Activated CD4-positive, alpha-beta T cell treated with anti-CD3 and anti-CD28 coated beads, Interleukin-2, amount 10 ng/mL, durations not matched to agents 7 days and 5 days (primary cell): Measurements from ENCODE around the gene PFDN2. TPM values are rescaled to one million over a fixed set of nuclear protein-coding genes. Genes with fewer than 3 reads are reported as not detected.
"Not testable (repeated sequence)": the region's sequence is repeated elsewhere in the genome, so short reads cannot be mapped to it uniquely, and the experiment has no call there.

ENCODE experiments used
- CTCF ChIA-PET: fragments of 350-600 bp; sonication (Branson Sonifier 250); formaldehyde crosslinking; loops from one replicate; lab custom pipeline; 2021; ENCODE audit warnings: antibody characterized with exemption; lab: Charles Lee
- POLR2A ChIA-PET: fragments of 350-600 bp; sonication (Branson Sonifier 250); formaldehyde crosslinking; loops from one replicate; lab custom pipeline; 2021; ENCODE audit warnings: antibody characterized with exemption; lab: Charles Lee
- DNase-seq: peaks from one replicate; pipeline ENCODE4 v3.0.0-alpha.2; 2020
- H3K27ac Mint-ChIP-seq: one replicate; pipeline ENCODE4 v1.8.0; 2021; ENCODE audit warnings: mild to moderate bottlenecking, moderate library complexity, mixed read lengths
- H3K27me3 Mint-ChIP-seq: one replicate; pipeline ENCODE4 v1.8.0; 2021; ENCODE audit warnings: mixed read lengths
- H3K36me3 Mint-ChIP-seq: one replicate; pipeline ENCODE4 v1.8.0; 2021; ENCODE audit warnings: low read depth, mixed read lengths
- H3K4me1 Mint-ChIP-seq: one replicate; pipeline ENCODE4 v1.8.0; 2021; ENCODE audit warnings: mixed read lengths
- H3K4me3 Mint-ChIP-seq: one replicate; pipeline ENCODE4 v1.8.0; 2021; ENCODE audit warnings: mild to moderate bottlenecking, moderate library complexity, mixed read lengths
- H3K9me3 Mint-ChIP-seq: one replicate; pipeline ENCODE4 v1.8.0; 2021; ENCODE audit warnings: mixed read lengths
- total RNA-seq, 2 experiments: library from RNA; stranded (reverse); gene quantifications; one replicate each; pipeline ENCODE4 v1.2.3, GENCODE V29; 2021

Gene PFDN2
- total RNA-seq, 2 experiments from 2014 or later, result 46.0 to 56.0 TPM

DNA sequence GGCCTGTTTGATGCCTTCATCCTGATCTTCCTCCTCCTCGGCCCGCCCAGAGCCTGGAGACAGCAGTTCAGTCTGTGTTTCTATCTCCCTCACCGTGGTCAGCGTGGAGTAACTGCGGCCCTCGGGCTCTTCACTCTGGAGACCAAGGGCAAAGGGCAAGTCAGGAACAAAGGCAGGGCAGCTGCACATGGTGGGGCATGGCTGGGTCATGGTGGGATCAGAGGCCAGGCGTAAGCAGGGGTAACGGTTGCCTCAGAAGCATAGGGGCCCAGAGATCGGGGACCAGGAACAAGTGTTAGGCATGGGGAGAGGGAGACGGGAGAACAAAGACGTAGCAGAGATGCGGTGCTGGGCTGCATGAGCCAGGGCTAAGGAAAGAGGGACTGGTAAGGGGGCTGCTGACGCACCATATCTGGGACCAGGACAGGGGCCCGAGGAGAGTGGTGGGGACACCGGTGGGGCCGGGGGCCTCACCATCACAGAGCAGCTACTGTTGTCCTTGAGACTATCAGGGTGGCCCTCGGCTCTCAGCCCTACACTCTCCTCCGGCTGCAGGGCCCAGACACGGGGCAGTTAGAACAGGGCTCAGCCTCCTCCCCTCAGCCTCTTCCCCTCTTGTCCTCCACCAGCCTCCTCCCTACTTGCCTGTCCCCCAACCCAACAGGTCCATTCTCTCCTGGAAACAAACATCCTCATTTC lies 44.9 kb downstream of the PFDN2 start:
- Mint-ChIP-seq H3K36me3 (peaks cover 18% of the 10 kb centered on the region), H3K27ac (peak overlapping the region; percentile 57), H3K27me3 (no peaks in the 10 kb centered on the region), H3K4me3 (no peak overlapping the region), H3K4me1 (peaks cover 43% of the 10 kb centered on the region), H3K9me3 (no peaks in the 10 kb centered on the region)
- DNase-seq, result no peak
- CTCF ChIA-PET, result interaction anchor here (1.0 to 13.5 kb wide), 6 partner anchors 12 to 93 kb away, joined by 3 to 185 read pairs (median 4); partner anchors contain the start of genes KLHDC9 and NECTIN4
- POLR2A ChIA-PET, result no interaction called here

DNA sequence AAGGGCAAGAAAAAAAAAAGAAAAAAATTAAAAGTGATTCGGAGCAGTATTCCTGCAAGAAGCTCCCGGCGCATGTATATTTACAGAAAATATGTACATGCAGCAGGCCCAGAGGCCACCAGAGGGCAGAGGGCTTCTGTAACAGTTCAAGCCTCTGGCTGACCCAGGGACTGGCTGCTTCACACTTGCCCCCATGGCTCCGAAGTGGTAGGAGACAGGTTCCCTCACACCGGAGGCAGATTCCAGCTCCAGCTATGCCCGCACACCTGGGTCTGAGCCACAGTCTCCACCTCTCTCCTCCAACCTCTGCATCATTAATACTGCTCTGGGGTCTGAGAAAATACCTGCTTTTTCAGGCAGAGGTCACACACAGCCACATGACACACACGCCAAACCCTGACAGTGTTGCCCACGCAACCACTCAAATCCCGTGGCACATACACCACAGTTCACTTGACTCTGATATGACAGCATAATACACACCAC lies 45.9 kb downstream of the PFDN2 start:
- DNase-seq, result peak; percentile 63
- Mint-ChIP-seq H3K9me3 (no peaks in the 10 kb centered on the region), H3K4me3 (no peak overlapping the region), H3K36me3 (peaks cover 25% of the 10 kb centered on the region), H3K4me1 (peaks cover 51% of the 10 kb centered on the region), H3K27me3 (no peaks in the 10 kb centered on the region), H3K27ac (peak overlapping the region; percentile 43)
- CTCF ChIA-PET, result interaction anchor here (0.6 to 13.5 kb wide), 13 partner anchors 11 to 98 kb away, joined by 3 to 185 read pairs (median 4); partner anchors contain the start of genes KLHDC9, NECTIN4, NIT1 and PFDN2
- POLR2A ChIA-PET, result interaction anchor here (1.1 kb wide), 1 partner anchor 25 kb away, joined by 3 read pairs; no protein-coding TSS in a partner anchor

DNA sequence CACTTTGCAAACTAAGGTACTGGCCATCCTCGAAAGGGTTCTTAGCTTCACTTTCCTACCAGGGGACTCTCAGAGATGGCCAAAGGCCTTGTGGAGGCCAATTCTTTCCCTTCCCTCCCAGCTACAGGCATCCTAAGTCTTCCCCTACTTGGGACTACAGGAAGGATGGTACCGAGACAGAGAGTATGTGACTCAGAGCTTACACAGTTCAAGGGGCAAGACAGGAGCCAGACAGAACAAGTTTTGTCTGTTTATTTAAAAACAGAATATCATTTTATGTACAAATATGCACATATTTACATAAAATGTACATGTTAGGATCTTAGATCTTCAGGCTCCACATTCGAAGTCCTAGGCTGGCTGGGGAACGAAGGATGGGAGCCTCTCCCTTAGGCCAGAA lies 47.1 kb downstream of the PFDN2 start:
- H3K27me3 Mint-ChIP-seq, result no peaks in the 10 kb centered on the region
- H3K27ac Mint-ChIP-seq, result peak overlapping the region; percentile 99
- POLR2A ChIA-PET, result interaction anchor here (0.6 to 2.2 kb wide), 4 partner anchors 24 to 68 kb away, joined by 3 to 6 read pairs (median 4); partner anchors contain the start of gene USF1
- CTCF ChIA-PET, result interaction anchor here (0.6 to 13.5 kb wide), 10 partner anchors 8 to 119 kb away, joined by 4 to 185 read pairs (median 6); partner anchors contain the start of genes KLHDC9, NECTIN4, PPOX and USF1
- H3K4me3 Mint-ChIP-seq, result no peak overlapping the region
- no peak for DNase-seq
- H3K4me1 Mint-ChIP-seq, result peaks cover 55% of the 10 kb centered on the region
- no peaks in the 10 kb centered on the region for H3K9me3 Mint-ChIP-seq
- H3K36me3 Mint-ChIP-seq, result peaks cover 32% of the 10 kb centered on the region

DNA sequence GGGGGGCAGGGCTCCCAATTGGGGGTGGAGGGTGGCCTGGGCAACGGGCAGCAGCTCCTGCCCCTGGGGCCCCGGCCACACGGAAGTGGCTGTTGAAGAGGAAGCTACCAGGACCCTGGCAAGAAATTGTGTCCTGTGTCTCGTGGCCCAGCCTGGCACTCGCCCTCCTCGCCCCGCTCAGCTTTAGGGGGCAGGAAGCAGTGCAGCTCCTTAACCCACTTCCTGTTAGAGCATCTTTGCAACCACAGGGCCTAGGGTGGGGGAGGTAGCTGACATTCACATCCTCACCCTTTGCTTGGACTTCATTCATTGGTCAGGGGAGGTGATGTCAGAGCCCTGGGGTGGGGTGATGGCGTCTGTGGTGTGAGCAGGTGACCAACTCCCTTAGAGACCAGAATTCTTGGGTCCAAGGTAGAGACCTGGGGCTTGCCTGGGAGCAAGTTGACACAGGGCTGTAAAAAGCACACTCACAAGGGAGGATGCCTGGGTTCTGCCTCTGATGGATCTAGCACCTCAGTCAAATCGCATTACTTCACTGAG lies 48.0 kb downstream of the PFDN2 start, which contains the start of gene ARHGAP30:
Gene ARHGAP30, minus strand, starts transcription at position 161 of the 540 bp plus-strand sequence. CDS start 267 bp downstream, outside the sequence.
- H3K27ac Mint-ChIP-seq, result peak within 1 kb of the TSS; percentile 99
- peak within 1 kb of the TSS; percentile 93 for H3K4me3 Mint-ChIP-seq
- DNase-seq, result peak; percentile 94
- H3K4me1 Mint-ChIP-seq, result peaks cover 59% of the 10 kb centered on the region
- H3K9me3 Mint-ChIP-seq, result no peaks in the 10 kb centered on the region
- H3K27me3 Mint-ChIP-seq, result no peaks in the 10 kb centered on the region
- peaks cover 32% of the 10 kb centered on the region for H3K36me3 Mint-ChIP-seq
- POLR2A ChIA-PET, result interaction anchor here (0.5 to 2.2 kb wide), 5 partner anchors 24 to 434 kb away, joined by 3 to 6 read pairs (median 3); partner anchors contain the start of genes F11R and USF1
- CTCF ChIA-PET, result interaction anchor here (0.6 to 13.5 kb wide), 12 partner anchors 9 to 314 kb away, joined by 3 to 185 read pairs (median 4); partner anchors contain the start of genes KLHDC9, NECTIN4, PPOX and USF1

DNA sequence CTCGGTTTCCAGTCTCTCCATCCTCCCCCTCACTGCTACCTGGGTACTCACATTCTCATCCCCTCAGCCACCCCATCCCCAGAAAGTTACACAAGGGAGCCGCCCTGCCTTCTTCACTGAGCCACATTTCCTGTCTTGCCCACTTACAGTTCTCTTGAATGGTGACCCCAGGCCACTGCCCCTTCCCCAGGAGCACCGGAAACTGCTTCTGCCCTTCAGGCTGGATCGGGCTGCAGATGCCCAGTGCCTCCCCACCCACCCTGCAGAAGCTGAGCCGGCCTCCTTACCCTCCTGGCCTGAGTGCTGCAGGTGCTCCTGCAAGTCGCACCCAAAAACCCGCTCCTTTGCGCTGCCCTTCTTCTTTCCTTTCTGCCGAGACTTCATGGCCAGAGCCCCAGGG lies 48.6 kb downstream of the PFDN2 start:
- Mint-ChIP-seq H3K4me1 (peaks cover 64% of the 10 kb centered on the region), H3K9me3 (no peaks in the 10 kb centered on the region), H3K27me3 (no peaks in the 10 kb centered on the region), H3K4me3 (peak overlapping the region; percentile 93), H3K27ac (peak overlapping the region; percentile 99), H3K36me3 (peaks cover 37% of the 10 kb centered on the region)
- POLR2A ChIA-PET, result interaction anchor here (0.5 to 2.2 kb wide), 3 partner anchors 24 to 434 kb away, joined by 3 to 6 read pairs (median 3); partner anchors contain the start of gene USF1
- CTCF ChIA-PET, result interaction anchor here (0.6 to 13.5 kb wide), 15 partner anchors 9 to 314 kb away, joined by 3 to 185 read pairs (median 5); partner anchors contain the start of genes KLHDC9, NECTIN4, PPOX and USF1
- peak; percentile 23 for DNase-seq

DNA sequence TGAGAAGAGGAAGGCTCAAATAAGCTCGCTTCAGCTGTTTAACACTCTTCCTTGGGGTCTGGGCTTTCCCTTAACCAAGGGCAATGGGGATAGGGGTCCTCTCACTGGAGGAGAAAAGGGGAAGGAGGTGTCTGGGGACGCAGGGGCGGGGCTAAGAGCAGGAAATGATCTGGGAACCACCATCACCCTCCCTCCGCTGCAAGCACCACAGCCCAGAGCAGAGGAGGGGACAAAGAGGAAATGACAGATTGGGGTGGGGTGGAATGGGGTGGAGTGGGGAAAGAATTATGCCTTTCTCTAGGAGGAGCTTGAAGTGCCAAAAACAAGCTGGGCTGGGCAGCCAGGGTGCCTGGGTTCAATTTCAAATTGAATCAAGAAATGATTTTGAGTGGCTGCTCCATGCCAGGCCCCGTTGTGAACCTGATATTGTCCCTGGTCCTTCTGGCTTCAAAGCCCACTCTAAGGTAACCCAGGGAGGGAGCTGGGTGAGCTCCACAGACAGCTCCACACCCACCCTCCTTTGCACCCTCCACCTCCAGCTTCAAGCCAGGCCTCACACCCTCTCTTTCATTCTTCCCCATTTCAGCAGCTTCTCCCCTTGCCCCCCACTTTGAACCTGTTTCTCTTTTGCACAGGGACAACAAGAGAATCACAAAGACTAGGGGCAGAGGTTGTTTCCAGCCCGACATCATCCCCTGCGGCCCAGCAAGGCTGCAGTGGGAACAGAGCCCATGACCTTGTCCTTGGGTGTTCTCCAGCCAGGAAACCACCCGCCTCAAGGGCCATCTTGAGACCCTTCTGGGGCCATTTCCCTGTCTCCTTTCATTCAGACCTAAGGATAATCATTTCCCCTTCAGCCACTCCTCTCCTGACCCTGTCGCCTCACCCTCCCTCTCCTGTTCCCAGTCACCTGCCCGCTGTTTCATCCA lies 49.3 kb downstream of the PFDN2 start:
- H3K9me3 Mint-ChIP-seq, result no peaks in the 10 kb centered on the region
- CTCF ChIA-PET, result interaction anchor here (0.9 to 13.5 kb wide), 12 partner anchors 9 to 79 kb away, joined by 3 to 185 read pairs (median 6); partner anchors contain the start of genes KLHDC9, NECTIN4 and USF1
- peaks cover 71% of the 10 kb centered on the region for H3K4me1 Mint-ChIP-seq
- DNase-seq, result peak; percentile 91
- peaks cover 43% of the 10 kb centered on the region for H3K36me3 Mint-ChIP-seq
- H3K4me3 Mint-ChIP-seq, result peak overlapping the region; percentile 93
- POLR2A ChIA-PET, result interaction anchor here (0.5 to 2.2 kb wide), 6 partner anchors 23 to 907 kb away, joined by 3 to 6 read pairs (median 3); partner anchors contain the start of genes F11R and USF1
- peak overlapping the region; percentile 99 for H3K27ac Mint-ChIP-seq
- H3K27me3 Mint-ChIP-seq, result no peaks in the 10 kb centered on the region

DNA sequence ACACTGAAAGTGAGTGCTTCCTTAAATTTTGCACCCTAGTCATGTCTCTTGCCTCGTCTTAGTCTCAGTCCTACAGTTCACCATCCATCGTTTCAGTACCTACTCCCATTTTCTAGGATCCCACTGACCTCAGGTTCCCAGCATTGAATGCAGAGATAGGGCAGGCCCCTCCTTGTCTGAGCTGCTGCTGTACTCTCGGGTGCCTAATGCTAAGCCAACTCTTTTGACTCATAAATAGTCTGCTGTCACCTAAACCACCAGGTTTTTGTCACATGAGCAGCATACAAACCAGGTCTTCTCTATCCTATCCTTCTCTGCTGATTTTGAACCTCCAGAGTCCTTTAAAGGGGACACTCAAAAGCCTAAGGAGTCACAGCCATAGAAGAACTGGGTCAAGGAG lies 51.1 kb downstream of the PFDN2 start:
- Mint-ChIP-seq H3K9me3 (no peaks in the 10 kb centered on the region), H3K4me3 (peak overlapping the region; percentile 93), H3K36me3 (peaks cover 56% of the 10 kb centered on the region), H3K27me3 (no peaks in the 10 kb centered on the region), H3K27ac (peak overlapping the region; percentile 99), H3K4me1 (peaks cover 70% of the 10 kb centered on the region)
- DNase-seq, result no peak
- ChIA-PET POLR2A (interaction anchor here (0.6 kb wide), 1 partner anchor 32 kb away, joined by 4 read pairs; the partner anchor contains the start of gene KLHDC9), CTCF (interaction anchor here (1.9 to 13.5 kb wide), 3 partner anchors 12 to 30 kb away, joined by 6 to 185 read pairs (median 50); partner anchors contain the start of genes KLHDC9 and USF1)

DNA sequence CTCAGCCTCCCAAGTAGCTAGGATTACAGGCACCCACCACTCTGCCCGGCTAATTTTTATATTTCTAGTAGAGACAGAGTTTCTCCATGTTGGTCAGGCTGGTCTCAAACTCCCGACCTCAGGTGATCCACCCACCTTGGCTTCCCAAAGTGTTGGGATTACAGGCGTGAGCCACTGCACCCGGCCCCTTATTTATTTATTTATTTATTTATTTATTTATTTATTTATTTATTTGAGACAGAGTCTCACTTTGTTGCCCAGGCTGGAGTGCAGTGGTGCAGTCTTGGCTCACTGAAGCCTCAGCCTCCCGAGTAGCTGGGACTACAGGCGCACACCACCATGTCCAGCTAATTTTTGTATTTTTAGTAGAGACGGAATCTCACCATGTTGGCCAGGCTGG lies 52.2 kb downstream of the PFDN2 start:
- H3K9me3 Mint-ChIP-seq, DNase-seq, H3K27ac Mint-ChIP-seq, POLR2A ChIA-PET, H3K27me3 Mint-ChIP-seq: not testable (repeated sequence)
- Mint-ChIP-seq H3K4me3 (peak overlapping the region; percentile 27), H3K4me1 (peaks cover 67% of the 10 kb centered on the region), H3K36me3 (peaks cover 60% of the 10 kb centered on the region)
- CTCF ChIA-PET, result interaction anchor here (0.7 to 8.5 kb wide), 3 partner anchors 11 to 52 kb away, joined by 3 to 50 read pairs (median 5); partner anchors contain the start of genes NIT1, PFDN2 and USF1

DNA sequence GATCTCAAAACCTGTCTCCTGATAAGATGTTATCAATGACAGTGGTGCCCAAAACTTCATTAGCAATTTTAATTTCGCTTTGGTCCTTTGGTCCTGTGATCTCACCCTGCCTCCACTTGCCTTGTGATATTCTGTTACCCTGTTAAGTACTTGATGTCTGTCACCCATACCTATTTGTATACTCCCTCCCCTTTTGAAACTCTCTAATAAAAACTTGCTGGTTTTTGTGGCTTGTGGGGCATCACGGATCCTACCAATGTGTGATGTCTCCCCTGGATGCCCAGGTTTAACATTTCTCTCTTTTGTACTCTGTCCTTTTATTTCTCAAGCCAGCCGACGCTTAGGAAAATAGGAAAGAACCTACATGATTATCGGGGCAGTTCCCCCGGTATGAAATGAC lies 53.9 kb downstream of the PFDN2 start:
- CTCF ChIA-PET, result interaction anchor here (8.5 kb wide), 1 partner anchor 18 kb away, joined by 50 read pairs; the partner anchor contains the start of gene USF1
- Mint-ChIP-seq H3K4me3 (peak overlapping the region; percentile 31), H3K27ac (peak overlapping the region; percentile 72), H3K36me3 (peaks cover 67% of the 10 kb centered on the region), H3K4me1 (peaks cover 70% of the 10 kb centered on the region)
- POLR2A ChIA-PET, DNase-seq, H3K9me3 Mint-ChIP-seq, H3K27me3 Mint-ChIP-seq: not testable (repeated sequence)

DNA sequence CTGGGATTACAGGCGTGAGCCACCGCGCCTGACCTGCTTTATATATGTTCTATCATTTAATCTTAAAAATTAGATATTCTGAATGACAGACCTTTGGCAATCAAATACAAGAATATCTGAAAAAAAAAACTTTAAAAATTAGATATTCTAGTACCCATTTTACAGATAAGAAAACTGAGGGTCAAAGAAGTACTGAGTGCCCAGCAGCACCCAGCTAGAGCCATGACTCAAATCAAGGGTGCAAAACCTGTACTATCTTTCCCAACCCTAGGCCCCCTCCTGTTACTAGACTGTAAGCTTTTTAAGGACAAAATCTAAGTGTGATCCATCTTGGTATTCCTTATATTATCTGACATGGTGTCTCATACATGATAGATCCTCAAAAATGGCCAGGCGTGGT lies 56.4 kb downstream of the PFDN2 start:
- Mint-ChIP-seq H3K9me3 (no peaks in the 10 kb centered on the region), H3K27ac (no peak overlapping the region), H3K27me3 (no peaks in the 10 kb centered on the region), H3K4me3 (no peak overlapping the region), H3K4me1 (peaks cover 61% of the 10 kb centered on the region), H3K36me3 (peaks cover 58% of the 10 kb centered on the region)
- ChIA-PET CTCF (interaction anchor here (1.1 to 1.2 kb wide), 2 partner anchors 11 to 36 kb away, joined by 4 to 7 read pairs; partner anchors contain the start of gene KLHDC9), POLR2A (no interaction called here)
- no peak for DNase-seq

DNA sequence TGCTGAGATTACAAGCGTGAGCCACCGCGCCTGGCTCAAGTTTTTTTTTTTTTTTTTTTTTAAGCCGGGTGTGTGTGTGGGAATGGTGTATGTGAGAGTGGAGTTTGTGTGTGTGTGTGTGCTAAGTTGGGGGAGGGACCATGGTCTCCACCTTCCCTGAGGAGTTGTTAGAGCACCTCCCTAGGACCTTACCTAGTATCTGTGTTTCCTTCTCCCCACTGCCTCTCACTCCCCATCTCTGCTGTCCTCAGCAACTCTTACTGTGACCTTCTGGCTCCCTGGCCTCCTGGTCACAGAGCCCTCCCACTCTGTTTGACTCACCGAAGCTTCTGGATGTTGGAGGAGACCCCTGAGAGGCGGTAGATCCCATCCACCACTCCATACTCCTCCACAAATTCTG lies 58.5 kb downstream of the PFDN2 start:
- Mint-ChIP-seq H3K27me3 (no peaks in the 10 kb centered on the region), H3K36me3 (peaks cover 66% of the 10 kb centered on the region), H3K4me3 (no peak overlapping the region), H3K9me3 (no peaks in the 10 kb centered on the region), H3K27ac (no peak overlapping the region), H3K4me1 (peaks cover 51% of the 10 kb centered on the region)
- CTCF ChIA-PET, result interaction anchor here (0.8 to 2.0 kb wide), 3 partner anchors 13 to 40 kb away, joined by 3 to 7 read pairs (median 3); partner anchors contain the start of gene USF1
- POLR2A ChIA-PET, result no interaction called here
- DNase-seq, result no peak
